22Rv1 (cell line): ENCODE results near the gene ESR1.

ENCODE experiments used
- H3K27ac ChIP-seq: fragments of 450-650 bp; 2 replicates; pipeline ENCODE4 v1.5.1; 2017
- ZFX ChIP-seq: fragments of 450-650 bp; IDR thresholded peaks from 2 replicates; pipeline ENCODE4 v1.6.1; 2017; ENCODE audit warnings: antibody characterized with exemption, borderline replicate concordance
- TF ChIP-seq, protein P1 (sequence below): fragments of 450-650 bp; IDR thresholded peaks from 2 replicates; pipeline ENCODE4 v1.5.1; 2017; ENCODE audit warnings: mild to moderate bottlenecking

The ESR1 gene

DNA sequence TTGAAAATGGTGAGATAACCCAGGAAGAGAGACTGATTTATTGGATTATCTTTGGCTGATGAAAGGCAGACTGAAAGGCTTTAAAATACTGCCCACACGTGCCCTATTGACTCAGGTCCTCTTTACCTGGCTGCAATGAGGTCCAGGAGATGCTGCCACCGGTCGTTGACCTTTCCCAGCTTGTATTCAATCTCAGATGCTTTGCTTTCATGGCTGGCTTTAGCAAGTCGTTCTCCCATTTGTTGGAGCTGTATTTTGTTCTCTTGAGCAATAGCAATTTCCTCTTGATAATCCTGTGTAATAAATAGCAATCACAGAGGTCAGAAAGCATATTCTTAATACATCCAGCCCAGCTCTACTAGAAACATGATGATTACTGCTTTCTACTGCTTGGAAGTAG lies 368.8 kb downstream of the ESR1 start:
- TF ChIP-seq, protein P1, sequence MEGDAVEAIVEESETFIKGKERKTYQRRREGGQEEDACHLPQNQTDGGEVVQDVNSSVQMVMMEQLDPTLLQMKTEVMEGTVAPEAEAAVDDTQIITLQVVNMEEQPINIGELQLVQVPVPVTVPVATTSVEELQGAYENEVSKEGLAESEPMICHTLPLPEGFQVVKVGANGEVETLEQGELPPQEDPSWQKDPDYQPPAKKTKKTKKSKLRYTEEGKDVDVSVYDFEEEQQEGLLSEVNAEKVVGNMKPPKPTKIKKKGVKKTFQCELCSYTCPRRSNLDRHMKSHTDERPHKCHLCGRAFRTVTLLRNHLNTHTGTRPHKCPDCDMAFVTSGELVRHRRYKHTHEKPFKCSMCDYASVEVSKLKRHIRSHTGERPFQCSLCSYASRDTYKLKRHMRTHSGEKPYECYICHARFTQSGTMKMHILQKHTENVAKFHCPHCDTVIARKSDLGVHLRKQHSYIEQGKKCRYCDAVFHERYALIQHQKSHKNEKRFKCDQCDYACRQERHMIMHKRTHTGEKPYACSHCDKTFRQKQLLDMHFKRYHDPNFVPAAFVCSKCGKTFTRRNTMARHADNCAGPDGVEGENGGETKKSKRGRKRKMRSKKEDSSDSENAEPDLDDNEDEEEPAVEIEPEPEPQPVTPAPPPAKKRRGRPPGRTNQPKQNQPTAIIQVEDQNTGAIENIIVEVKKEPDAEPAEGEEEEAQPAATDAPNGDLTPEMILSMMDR: no peak
- no peak for TF ChIP-seq ZFX
- no peak overlapping the region for H3K27ac ChIP-seq
